GM12878 (cell line): ENCODE measurements around the gene PLEKHA5. TPM values are rescaled to one million over a fixed set of nuclear protein-coding genes. Genes with fewer than 3 reads are reported as not detected.

Experiments used
- ATAC-seq: fragments of 200-7000 bp; cut with Tn5 transposase; 3 replicates; pipeline ENCODE4 v1.9.1; 2020; ENCODE audit warnings: mild to moderate bottlenecking, moderate library complexity
- BruUV-seq: library from RNA; stranded (reverse); fragments of 400-500 nt; replicated peaks from 2 replicates; lab custom pipeline; 2021; lab: Mats Ljungman, UMichigan
- CTCF ChIA-PET: fragments of 300-600 bp; sonication (Branson Sonifier 250); formaldehyde crosslinking; extraction: SDS; loops from one replicate; lab custom pipeline; 2021; ENCODE audit warnings: inconsistent platforms; lab: Yijun Ruan, JAX
- POLR2A ChIA-PET: fragments of 350-600 bp; formaldehyde crosslinking; extraction: SDS; loops from one replicate; lab custom pipeline; 2021; ENCODE audit warnings: inconsistent platforms; lab: Charles Lee
- RAD21 ChIA-PET: fragments of 300-600 bp; sonication (Branson Sonifier 250); formaldehyde crosslinking; loops from one replicate; lab custom pipeline; 2023; ENCODE audit warnings: antibody characterized with exemption; ENCODE audit not compliant: unreplicated experiment; lab: Charles Lee
- SMC1A ChIA-PET: fragments of 300-600 bp; sonication (Branson Sonifier 250); formaldehyde crosslinking; loops from one replicate; lab custom pipeline; 2023; ENCODE audit not compliant: unreplicated experiment, uncharacterized antibody; lab: Charles Lee
- DNase-seq: peaks from one replicate; pipeline ENCODE4 v3.0.0-alpha.2; 2011; ENCODE audit warnings: low read depth, low spot score
- FAIRE-seq: peaks from 3 replicates; lab custom pipeline; 2011; peaks lifted over from hg19 to GRCh38; lab: Jason Lieb, UNC
- H2AFZ ChIP-seq: 2 replicates; pipeline ENCODE4 v1.6.0; 2011; ENCODE audit warnings: low read depth, low read length, control low read depth; ENCODE audit not compliant: control insufficient read depth
- H3K27ac ChIP-seq: 2 replicates; pipeline ENCODE4 v1.5.1; 2011; ENCODE audit warnings: control low read depth; ENCODE audit not compliant: control insufficient read depth, insufficient read depth
- H3K27me3 ChIP-seq, 2 experiments: replicated peaks in 1 of 2; 2 replicates each; pipeline versions ENCODE4 v1.6.0 to v1.6.1; 2011; ENCODE audit warnings: low read length in 1 of 2; ENCODE audit not compliant: control insufficient read depth in 2 of 2, insufficient read depth in 2 of 2
- H3K36me3 ChIP-seq, 2 experiments: 2 replicates each; pipeline ENCODE4 v1.5.1; 2011; ENCODE audit warnings: low read length in 1 of 2; ENCODE audit not compliant: control insufficient read depth in 2 of 2, insufficient read depth in 2 of 2
- H3K4me1 ChIP-seq: 2 replicates; pipeline ENCODE4 v1.6.1; 2011; ENCODE audit warnings: mild to moderate bottlenecking, low read length, moderate library complexity, mixed read lengths; ENCODE audit not compliant: control insufficient read depth, insufficient read depth
- H3K4me2 ChIP-seq: 2 replicates; pipeline ENCODE4 v1.6.0; 2011; ENCODE audit warnings: control low read depth; ENCODE audit not compliant: control insufficient read depth, insufficient read depth
- H3K4me3 ChIP-seq: fragments of 200-600 bp; sonication (generic); 2 replicates; pipeline ENCODE4 v1.5.1; 2016
- H3K79me2 ChIP-seq: 2 replicates; pipeline ENCODE4 v1.6.0; 2011; ENCODE audit warnings: low read length; ENCODE audit not compliant: control insufficient read depth, insufficient read depth
- H3K9ac ChIP-seq: 2 replicates; pipeline ENCODE4 v1.8.0; 2011; ENCODE audit warnings: low read length, control low read depth, mixed read lengths; ENCODE audit not compliant: control insufficient read depth, insufficient read depth
- H3K9me3 ChIP-seq: replicated peaks from 3 replicates; pipeline ENCODE4 v1.5.1; 2011; ENCODE audit warnings: mild to moderate bottlenecking, low read length; ENCODE audit not compliant: control insufficient read depth, insufficient read depth
- H4K20me1 ChIP-seq: 2 replicates; pipeline ENCODE4 v1.6.0; 2011; ENCODE audit not compliant: control insufficient read depth, insufficient read depth
- CBX3 ChIP-seq: fragments of 200-600 bp; sonication (generic); IDR thresholded peaks from 2 replicates; pipeline ENCODE4 v1.6.1; 2016; ENCODE audit warnings: low read depth, borderline replicate concordance
- CHD4 ChIP-seq: fragments of 200-600 bp; sonication (generic); IDR thresholded peaks from 2 replicates; pipeline ENCODE4 v1.6.1; 2016; ENCODE audit warnings: mild to moderate bottlenecking
- DPF2 ChIP-seq: fragments of 450-650 bp; IDR thresholded peaks from 2 replicates; pipeline ENCODE4 v1.6.1; 2017; ENCODE audit warnings: mild to moderate bottlenecking
- FOXK2 ChIP-seq: fragments of 450-650 bp; IDR thresholded peaks from 2 replicates; pipeline ENCODE4 v1.6.1; 2017; ENCODE audit warnings: mild to moderate bottlenecking, moderate library complexity
- HCFC1 ChIP-seq: fragments of 150-350 bp; IDR thresholded peaks from 2 replicates; pipeline ENCODE4 v1.6.1; 2014; ENCODE audit warnings: low read length
- JUND ChIP-seq: IDR thresholded peaks from 2 replicates; pipeline ENCODE4 v1.6.1; 2012; ENCODE audit warnings: low read depth, mild to moderate bottlenecking, low read length, improper control_type of control experiment, moderate library complexity
- PML ChIP-seq: IDR thresholded peaks from 2 replicates; pipeline ENCODE4 v1.6.1; 2012; ENCODE audit warnings: low read length, inconsistent platforms
- SUPT20H ChIP-seq: IDR thresholded peaks from 2 replicates; pipeline ENCODE4 v1.6.1; 2011; ENCODE audit warnings: low read depth, mild to moderate bottlenecking, low read length, moderate library complexity, borderline replicate concordance; ENCODE audit not compliant: control insufficient read depth
- TCF3 ChIP-seq: IDR thresholded peaks from 2 replicates; pipeline ENCODE4 v1.6.1; 2012; ENCODE audit warnings: low read depth, mild to moderate bottlenecking, low read length, borderline replicate concordance; ENCODE audit not compliant: insufficient read depth
- YBX1 ChIP-seq: fragments of 450-650 bp; IDR thresholded peaks from 2 replicates; pipeline ENCODE4 v1.6.1; 2016; ENCODE audit warnings: antibody characterized with exemption
- ZNF384 ChIP-seq: IDR thresholded peaks from 2 replicates; pipeline ENCODE4 v1.6.1; 2012; ENCODE audit warnings: low read depth, mild to moderate bottlenecking, low read length, improper control_type of control experiment, borderline replicate concordance
- WGBS: methylation state at CpG from one replicate; pipeline ENCODE4 v1.1.6; 2016; ENCODE audit warnings: low lambda C conversion rate; ENCODE audit not compliant: insufficient replicate concordance, insufficient coverage; ENCODE audit errors: missing lambda C conversion rate; 5-methylcytosine and 5-hydroxymethylcytosine counted together
- in situ Hi-C: fragments of 300-500 bp; cut with MboI; formaldehyde crosslinking; loops from 9 replicates; pipeline ENCODE4 v1.14.3; 2018; ENCODE audit warnings: mixed read lengths
- intact Hi-C: fragments of 100-400 bp; cut with micrococcal nuclease; formaldehyde crosslinking; loops from one replicate; pipeline ENCODE4 v1.14.2; 2022; ENCODE audit not compliant: unreplicated experiment
- polyA plus RNA-seq, 11 experiments: library from polyadenylated mRNA; depleted of rRNA in 4 of 11; unstranded in 6 of 11; stranded (reverse) in 5 of 11; fragments of >200 nt; fragmentation: Nextera tagmentation in 4 of 11; fragmentation: Illumina TruSeq in 1 of 11; extraction: Ambion mirVana in 4 of 11; extraction: Trizol in 1 of 11; gene quantifications; 1 replicate in 1 of 11; 2 replicates in 10 of 11; pipeline versions ENCODE4 v1.2.1 to v1.2.3, GENCODE V29; 2011 to 2016; ENCODE audit warnings: inconsistent platforms in 2 of 11, missing spikeins in 2 of 11, low read depth in 1 of 11
- total RNA-seq, 4 experiments: library from RNA; depleted of rRNA in 3 of 4; stranded (reverse); fragments of >200 nt in 3 of 4; fragmentation: Illumina TruSeq in 1 of 4; extraction: Trizol in 1 of 4; gene quantifications; 2 replicates each; pipeline versions ENCODE4 v1.2.1 to v1.2.3, GENCODE V29; 2013 to 2021
- TF ChIP-seq, protein P1 (sequence below): fragments of 450-650 bp; IDR thresholded peaks from 2 replicates; pipeline ENCODE4 v1.6.1; 2016; ENCODE audit warnings: mild to moderate bottlenecking
- TF ChIP-seq, protein P2 (sequence below): fragments of 450-650 bp; formaldehyde crosslinking; IDR thresholded peaks from 2 replicates; pipeline ENCODE4 v1.5.0; 2022; ENCODE audit warnings: mild to moderate bottlenecking, missing genetic modification characterization
- TF ChIP-seq, protein P3 (sequence below): fragments of 150-350 bp; IDR thresholded peaks from 2 replicates; pipeline ENCODE4 v1.6.1; 2016; ENCODE audit warnings: low read depth, low read length
- TF ChIP-seq, protein P4 (sequence below): fragments of 450-650 bp; conservative IDR thresholded peaks from 2 replicates; pipeline ENCODE4 v1.6.1; 2017; ENCODE audit warnings: mild to moderate bottlenecking, moderate library complexity

The PLEKHA5 gene
- total and polyA plus RNA-seq, 10 of the 15 experiments (the other 5 are each of a cell fraction or from before 2014, with no cell fraction given) = 0.09 to 0.33 (median 0.18) TPM; not detected in 3

DNA sequence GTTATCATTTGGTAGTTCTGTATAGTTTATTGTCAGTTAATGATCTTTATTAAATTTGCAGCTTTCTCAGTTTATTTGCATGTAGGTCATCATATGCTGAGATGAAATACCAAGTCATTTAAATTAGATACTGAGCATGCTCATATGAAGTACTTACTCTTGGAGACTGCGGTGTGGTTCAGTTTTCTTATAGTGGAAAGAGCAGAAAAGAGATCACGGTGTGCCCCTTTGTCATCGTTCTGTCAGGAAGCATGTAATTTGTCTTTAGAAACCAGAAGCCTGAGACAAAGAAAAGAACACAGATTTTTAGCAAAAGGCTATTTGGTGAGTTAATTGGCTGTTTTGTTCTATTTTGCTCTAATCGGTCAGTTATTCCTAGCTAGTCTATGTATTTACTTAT, 75.6 kb downstream of the PLEKHA5 start:
- H3K4me2 ChIP-seq = no peak overlapping the region
- RAD21 ChIA-PET = no interaction called here

More for the DNA sequence above, 75.6 kb downstream of the PLEKHA5 start:
- Histone ChIP-seq H4K20me1 (no peaks in the 10 kb centered on the region), H3K27ac (no peak overlapping the region), H2AFZ (no peak overlapping the region), H3K27me3 (no peaks in the 10 kb centered on the region), H3K4me3 (no peak overlapping the region), H3K79me2 (no peaks in the 10 kb centered on the region), H3K9ac (no peak overlapping the region), H3K4me1 (no peaks in the 10 kb centered on the region), H3K9me3 (no peaks in the 10 kb centered on the region), H3K36me3 (no peaks in the 10 kb centered on the region)
- ChIA-PET SMC1A (interaction anchor here (1.6 kb wide), 1 partner anchor 17 kb away, joined by 3 read pairs; no protein-coding TSS in a partner anchor), POLR2A (no interaction called here), CTCF (no interaction called here)
- ATAC-seq = no peak
- 45% methylated on average over 4 of the region's 4 CpGs for WGBS
- FAIRE-seq = peak; percentile 62
- intact Hi-C loops = no loop called here
- in situ Hi-C loops = no loop called here
- no TSS peak for BruUV-seq
- no peak for DNase-seq
- TF ChIP-seq, protein P1, sequence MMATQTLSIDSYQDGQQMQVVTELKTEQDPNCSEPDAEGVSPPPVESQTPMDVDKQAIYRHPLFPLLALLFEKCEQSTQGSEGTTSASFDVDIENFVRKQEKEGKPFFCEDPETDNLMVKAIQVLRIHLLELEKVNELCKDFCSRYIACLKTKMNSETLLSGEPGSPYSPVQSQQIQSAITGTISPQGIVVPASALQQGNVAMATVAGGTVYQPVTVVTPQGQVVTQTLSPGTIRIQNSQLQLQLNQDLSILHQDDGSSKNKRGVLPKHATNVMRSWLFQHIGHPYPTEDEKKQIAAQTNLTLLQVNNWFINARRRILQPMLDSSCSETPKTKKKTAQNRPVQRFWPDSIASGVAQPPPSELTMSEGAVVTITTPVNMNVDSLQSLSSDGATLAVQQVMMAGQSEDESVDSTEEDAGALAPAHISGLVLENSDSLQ = no peak
- TF ChIP-seq HCFC1 (no peak), PML (no peak), CHD4 (no peak), YBX1 (no peak), TCF3 (no peak), DPF2 (no peak), CBX3 (no peak), FOXK2 (no peak), ZNF384 (no peak), SUPT20H (no peak), JUND (no peak)
- TF ChIP-seq, protein P2, sequence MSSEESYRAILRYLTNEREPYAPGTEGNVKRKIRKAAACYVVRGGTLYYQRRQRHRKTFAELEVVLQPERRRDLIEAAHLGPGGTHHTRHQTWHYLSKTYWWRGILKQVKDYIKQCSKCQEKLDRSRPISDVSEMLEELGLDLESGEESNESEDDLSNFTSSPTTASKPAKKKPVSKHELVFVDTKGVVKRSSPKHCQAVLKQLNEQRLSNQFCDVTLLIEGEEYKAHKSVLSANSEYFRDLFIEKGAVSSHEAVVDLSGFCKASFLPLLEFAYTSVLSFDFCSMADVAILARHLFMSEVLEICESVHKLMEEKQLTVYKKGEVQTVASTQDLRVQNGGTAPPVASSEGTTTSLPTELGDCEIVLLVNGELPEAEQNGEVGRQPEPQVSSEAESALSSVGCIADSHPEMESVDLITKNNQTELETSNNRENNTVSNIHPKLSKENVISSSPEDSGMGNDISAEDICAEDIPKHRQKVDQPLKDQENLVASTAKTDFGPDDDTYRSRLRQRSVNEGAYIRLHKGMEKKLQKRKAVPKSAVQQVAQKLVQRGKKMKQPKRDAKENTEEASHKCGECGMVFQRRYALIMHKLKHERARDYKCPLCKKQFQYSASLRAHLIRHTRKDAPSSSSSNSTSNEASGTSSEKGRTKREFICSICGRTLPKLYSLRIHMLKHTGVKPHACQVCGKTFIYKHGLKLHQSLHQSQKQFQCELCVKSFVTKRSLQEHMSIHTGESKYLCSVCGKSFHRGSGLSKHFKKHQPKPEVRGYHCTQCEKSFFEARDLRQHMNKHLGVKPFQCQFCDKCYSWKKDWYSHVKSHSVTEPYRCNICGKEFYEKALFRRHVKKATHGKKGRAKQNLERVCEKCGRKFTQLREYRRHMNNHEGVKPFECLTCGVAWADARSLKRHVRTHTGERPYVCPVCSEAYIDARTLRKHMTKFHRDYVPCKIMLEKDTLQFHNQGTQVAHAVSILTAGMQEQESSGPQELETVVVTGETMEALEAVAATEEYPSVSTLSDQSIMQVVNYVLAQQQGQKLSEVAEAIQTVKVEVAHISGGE (CRISPR knock-in tag) = no peak
- TF ChIP-seq, protein P3, sequence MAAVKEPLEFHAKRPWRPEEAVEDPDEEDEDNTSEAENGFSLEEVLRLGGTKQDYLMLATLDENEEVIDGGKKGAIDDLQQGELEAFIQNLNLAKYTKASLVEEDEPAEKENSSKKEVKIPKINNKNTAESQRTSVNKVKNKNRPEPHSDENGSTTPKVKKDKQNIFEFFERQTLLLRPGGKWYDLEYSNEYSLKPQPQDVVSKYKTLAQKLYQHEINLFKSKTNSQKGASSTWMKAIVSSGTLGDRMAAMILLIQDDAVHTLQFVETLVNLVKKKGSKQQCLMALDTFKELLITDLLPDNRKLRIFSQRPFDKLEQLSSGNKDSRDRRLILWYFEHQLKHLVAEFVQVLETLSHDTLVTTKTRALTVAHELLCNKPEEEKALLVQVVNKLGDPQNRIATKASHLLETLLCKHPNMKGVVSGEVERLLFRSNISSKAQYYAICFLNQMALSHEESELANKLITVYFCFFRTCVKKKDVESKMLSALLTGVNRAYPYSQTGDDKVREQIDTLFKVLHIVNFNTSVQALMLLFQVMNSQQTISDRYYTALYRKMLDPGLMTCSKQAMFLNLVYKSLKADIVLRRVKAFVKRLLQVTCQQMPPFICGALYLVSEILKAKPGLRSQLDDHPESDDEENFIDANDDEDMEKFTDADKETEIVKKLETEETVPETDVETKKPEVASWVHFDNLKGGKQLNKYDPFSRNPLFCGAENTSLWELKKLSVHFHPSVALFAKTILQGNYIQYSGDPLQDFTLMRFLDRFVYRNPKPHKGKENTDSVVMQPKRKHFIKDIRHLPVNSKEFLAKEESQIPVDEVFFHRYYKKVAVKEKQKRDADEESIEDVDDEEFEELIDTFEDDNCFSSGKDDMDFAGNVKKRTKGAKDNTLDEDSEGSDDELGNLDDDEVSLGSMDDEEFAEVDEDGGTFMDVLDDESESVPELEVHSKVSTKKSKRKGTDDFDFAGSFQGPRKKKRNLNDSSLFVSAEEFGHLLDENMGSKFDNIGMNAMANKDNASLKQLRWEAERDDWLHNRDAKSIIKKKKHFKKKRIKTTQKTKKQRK = no peak
- TF ChIP-seq, protein P4, sequence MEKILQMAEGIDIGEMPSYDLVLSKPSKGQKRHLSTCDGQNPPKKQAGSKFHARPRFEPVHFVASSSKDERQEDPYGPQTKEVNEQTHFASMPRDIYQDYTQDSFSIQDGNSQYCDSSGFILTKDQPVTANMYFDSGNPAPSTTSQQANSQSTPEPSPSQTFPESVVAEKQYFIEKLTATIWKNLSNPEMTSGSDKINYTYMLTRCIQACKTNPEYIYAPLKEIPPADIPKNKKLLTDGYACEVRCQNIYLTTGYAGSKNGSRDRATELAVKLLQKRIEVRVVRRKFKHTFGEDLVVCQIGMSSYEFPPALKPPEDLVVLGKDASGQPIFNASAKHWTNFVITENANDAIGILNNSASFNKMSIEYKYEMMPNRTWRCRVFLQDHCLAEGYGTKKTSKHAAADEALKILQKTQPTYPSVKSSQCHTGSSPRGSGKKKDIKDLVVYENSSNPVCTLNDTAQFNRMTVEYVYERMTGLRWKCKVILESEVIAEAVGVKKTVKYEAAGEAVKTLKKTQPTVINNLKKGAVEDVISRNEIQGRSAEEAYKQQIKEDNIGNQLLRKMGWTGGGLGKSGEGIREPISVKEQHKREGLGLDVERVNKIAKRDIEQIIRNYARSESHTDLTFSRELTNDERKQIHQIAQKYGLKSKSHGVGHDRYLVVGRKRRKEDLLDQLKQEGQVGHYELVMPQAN = no peak
